ENCODE data around the gene OR2M5. TPM values are rescaled to one million over a fixed set of nuclear protein-coding genes. Genes with fewer than 3 reads are reported as not detected.

OR2M5 gene
- total RNA-seq, 4 donors from 2014 or later, result not detected

DNA sequence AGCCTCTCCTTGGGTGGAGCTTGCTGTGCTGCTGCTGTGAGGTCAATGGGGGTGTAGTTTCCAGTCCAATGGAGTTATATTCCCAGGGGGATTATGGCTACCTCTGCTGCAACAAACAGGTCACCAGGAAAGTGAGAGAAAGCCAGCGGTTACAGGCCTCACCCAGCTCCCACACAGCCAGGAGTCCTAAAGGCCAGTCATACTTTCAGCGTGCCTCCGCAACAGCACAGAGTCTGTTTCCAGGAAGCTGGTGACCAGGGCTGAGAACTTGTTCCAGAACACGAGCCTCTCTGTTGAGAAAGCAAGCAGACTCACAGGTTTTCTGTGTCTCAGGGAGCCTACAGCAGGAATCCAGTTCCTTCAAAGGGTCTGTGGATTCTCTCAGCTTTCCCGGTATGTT lies 17.3 kb upstream of the OR2M5 start:
- WGBS, 2 donors, result 80% methylated on average over 5 of the region's 5 CpGs
- intact Hi-C loops (cut with DNase I; ENCODE audit: low total_unique reads), result no loop called here
- TF ChIP-seq, protein P1, sequence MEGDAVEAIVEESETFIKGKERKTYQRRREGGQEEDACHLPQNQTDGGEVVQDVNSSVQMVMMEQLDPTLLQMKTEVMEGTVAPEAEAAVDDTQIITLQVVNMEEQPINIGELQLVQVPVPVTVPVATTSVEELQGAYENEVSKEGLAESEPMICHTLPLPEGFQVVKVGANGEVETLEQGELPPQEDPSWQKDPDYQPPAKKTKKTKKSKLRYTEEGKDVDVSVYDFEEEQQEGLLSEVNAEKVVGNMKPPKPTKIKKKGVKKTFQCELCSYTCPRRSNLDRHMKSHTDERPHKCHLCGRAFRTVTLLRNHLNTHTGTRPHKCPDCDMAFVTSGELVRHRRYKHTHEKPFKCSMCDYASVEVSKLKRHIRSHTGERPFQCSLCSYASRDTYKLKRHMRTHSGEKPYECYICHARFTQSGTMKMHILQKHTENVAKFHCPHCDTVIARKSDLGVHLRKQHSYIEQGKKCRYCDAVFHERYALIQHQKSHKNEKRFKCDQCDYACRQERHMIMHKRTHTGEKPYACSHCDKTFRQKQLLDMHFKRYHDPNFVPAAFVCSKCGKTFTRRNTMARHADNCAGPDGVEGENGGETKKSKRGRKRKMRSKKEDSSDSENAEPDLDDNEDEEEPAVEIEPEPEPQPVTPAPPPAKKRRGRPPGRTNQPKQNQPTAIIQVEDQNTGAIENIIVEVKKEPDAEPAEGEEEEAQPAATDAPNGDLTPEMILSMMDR (IDR thresholded peaks at IDR 0.05), result no peak
- no peak for TF ChIP-seq POLR2A (IDR thresholded peaks at IDR 0.05)
- no peak for DNase-seq (ENCODE audit: low spot score in 2 of 2)
- no peak overlapping the region for H3K4me3 ChIP-seq (ENCODE audit: low read depth, poor library complexity, severe bottlenecking)

DNA sequence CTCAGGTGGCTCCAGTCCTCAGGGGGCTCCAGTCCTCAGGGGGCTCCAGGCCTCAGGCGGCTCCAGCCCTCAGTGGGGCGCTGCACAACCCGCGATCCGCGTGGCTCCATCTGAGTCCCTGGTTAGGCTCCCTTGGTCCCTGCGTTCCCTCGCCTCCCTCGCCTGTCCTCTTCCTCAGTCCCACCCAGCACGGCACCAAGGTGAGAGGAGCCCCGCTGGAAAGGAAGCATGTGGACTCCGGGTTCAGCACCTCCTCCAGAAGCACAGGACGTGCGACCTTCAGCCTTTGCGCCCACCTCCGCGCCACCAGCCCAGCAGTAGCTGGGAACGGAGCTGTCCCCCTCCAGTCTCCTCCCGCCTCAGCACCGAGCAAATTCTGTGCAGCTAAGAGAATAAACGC lies 8.1 kb upstream of the OR2M5 start:
- 76 to 80% methylated on average over 21 of the region's 21 CpGs for WGBS, 2 donors
- TF ChIP-seq, protein P1 (IDR thresholded peaks at IDR 0.05), result no peak
- no peak for TF ChIP-seq POLR2A (IDR thresholded peaks at IDR 0.05)
- DNase-seq (ENCODE audit: low spot score in 2 of 2), result no peak
- no peak overlapping the region for H3K4me3 ChIP-seq (ENCODE audit: low read depth, poor library complexity, severe bottlenecking)
- intact Hi-C loops (cut with DNase I; ENCODE audit: low total_unique reads), result no loop called here

- no peak for DNase-seq (ENCODE audit: low spot score in 2 of 2)
- no peak overlapping the region for H3K4me3 ChIP-seq (ENCODE audit: low read depth, poor library complexity, severe bottlenecking)
- WGBS, 2 donors, result 65 to 70% methylated on average over 1 of the region's 1 CpG
- intact Hi-C loops (cut with DNase I; ENCODE audit: low total_unique reads), result no loop called here
- no peak for TF ChIP-seq POLR2A (IDR thresholded peaks at IDR 0.05)
- TF ChIP-seq, protein P1 (IDR thresholded peaks at IDR 0.05), result no peak
Observed at GRCh38 chr1:248140846-248141245, 4.1 kb upstream of the OR2M5 start.

DNA sequence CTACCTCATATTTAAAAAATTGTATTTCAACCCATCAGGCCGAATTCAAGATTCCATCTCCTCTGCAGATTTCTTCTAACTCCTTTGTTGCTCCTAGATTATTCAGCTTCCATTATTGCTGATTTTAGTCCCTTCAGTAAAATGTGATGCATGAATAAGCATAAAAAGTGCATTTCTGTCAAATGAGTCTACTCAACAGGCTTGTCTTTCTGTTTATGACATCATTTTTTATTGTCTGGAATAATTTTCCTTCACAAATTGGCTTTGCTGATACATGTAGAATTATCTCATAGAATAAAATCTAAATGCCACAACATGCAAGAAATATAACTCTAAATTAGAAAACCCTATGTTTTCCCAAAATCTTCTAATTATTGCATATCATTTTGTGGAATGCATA lies 1.6 kb upstream of the OR2M5 start:
- 42 to 50% methylated on average over 1 of the region's 1 CpG for WGBS, 2 donors
- no peak for DNase-seq (ENCODE audit: low spot score in 2 of 2)
- H3K4me3 ChIP-seq (ENCODE audit: low read depth, poor library complexity, severe bottlenecking), result no peak overlapping the region
- intact Hi-C loops (cut with DNase I; ENCODE audit: low total_unique reads), result no loop called here
- TF ChIP-seq, protein P1 (IDR thresholded peaks at IDR 0.05), result no peak
- no peak for TF ChIP-seq POLR2A (IDR thresholded peaks at IDR 0.05)

GRCh38 chr1:248152056-248152827 lies 7.3 kb downstream of the OR2M5 start:
- DNase-seq (ENCODE audit: low spot score in 2 of 2), result no peak
- intact Hi-C loops (cut with DNase I; ENCODE audit: low total_unique reads), result no loop called here
- 87 to 91% methylated on average over 6 of the region's 6 CpGs for WGBS, 2 donors
- H3K4me3 ChIP-seq (ENCODE audit: low read depth, poor library complexity, severe bottlenecking), result no peak overlapping the region
- TF ChIP-seq, protein P1 (IDR thresholded peaks at IDR 0.05), result no peak
- no peak for TF ChIP-seq POLR2A (IDR thresholded peaks at IDR 0.05)

GRCh38 chr1:248155927-248156326 lies 11.0 kb downstream of the OR2M5 start:
- intact Hi-C loops (cut with DNase I; ENCODE audit: low total_unique reads), result no loop called here
- TF ChIP-seq POLR2A (IDR thresholded peaks at IDR 0.05), result no peak
- TF ChIP-seq, protein P1 (IDR thresholded peaks at IDR 0.05), result no peak
- no peak for DNase-seq (ENCODE audit: low spot score in 2 of 2)
- no peak overlapping the region for H3K4me3 ChIP-seq (ENCODE audit: low read depth, poor library complexity, severe bottlenecking)
- 76 to 92% methylated on average over 1 of the region's 1 CpG for WGBS, 2 donors

Measured in lower leg skin (tissue), 4 donors.